ENCODE measurements around the gene B3GNT7. TPM values are rescaled to one million over a fixed set of nuclear protein-coding genes. Genes with fewer than 3 reads are reported as not detected.
A peak's percentile ranks its signal among the peaks of the same experiment; 100 is the strongest.

The B3GNT7 gene
- total RNA-seq, 1 donor from 2014 or later, result 5.6 TPM

DNA sequence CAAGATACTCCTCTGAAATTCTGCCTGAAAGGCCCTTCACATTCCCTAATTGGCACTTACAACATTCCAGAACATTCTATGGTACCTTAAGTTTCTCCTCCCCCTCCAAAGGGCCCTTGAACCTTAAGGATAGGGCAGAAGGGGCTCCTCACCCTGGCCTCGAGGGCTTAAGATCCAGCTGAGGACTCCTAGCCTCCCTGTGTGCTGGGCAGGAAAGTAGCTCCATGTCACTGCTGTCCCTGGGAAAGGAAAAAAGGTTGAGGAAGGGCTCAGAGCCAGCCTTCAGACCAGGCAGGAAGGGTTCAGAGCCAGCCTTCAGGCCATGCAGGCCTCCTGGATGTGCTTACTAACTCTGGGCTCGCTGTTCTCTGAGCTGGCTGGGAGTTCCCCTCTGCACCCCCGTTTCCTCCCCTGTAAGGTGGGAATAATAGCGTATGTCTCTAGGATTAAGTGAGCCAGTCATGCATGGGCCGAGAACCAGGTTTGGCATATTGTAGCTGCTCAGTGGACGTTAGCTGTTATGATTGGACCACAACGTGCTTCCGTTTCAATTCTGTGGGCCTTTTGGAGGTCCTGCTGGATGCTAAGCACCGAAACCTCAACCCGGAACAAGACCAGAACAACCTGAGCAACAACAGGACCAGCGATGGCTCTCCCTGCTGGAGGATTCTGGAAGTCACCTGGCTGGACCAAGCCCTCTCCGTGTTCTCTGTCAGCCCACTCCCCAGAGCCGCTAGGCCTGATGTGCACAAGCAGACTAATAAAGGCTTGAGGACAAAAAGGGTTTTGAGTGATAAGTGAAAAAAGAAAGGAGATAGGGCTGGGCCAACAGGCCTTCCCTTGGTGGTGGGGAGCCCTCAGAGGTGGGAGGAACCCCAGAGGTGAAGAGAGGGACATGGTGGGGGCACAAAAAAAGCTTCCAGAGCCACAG lies 1.0 kb upstream of the B3GNT7 start:
- H3K4me3 Mint-ChIP-seq, result peak overlapping the region; percentile 72
- peaks cover 15% of the 10 kb centered on the region for H3K4me1 Mint-ChIP-seq
- TF ChIP-seq, protein P1, sequence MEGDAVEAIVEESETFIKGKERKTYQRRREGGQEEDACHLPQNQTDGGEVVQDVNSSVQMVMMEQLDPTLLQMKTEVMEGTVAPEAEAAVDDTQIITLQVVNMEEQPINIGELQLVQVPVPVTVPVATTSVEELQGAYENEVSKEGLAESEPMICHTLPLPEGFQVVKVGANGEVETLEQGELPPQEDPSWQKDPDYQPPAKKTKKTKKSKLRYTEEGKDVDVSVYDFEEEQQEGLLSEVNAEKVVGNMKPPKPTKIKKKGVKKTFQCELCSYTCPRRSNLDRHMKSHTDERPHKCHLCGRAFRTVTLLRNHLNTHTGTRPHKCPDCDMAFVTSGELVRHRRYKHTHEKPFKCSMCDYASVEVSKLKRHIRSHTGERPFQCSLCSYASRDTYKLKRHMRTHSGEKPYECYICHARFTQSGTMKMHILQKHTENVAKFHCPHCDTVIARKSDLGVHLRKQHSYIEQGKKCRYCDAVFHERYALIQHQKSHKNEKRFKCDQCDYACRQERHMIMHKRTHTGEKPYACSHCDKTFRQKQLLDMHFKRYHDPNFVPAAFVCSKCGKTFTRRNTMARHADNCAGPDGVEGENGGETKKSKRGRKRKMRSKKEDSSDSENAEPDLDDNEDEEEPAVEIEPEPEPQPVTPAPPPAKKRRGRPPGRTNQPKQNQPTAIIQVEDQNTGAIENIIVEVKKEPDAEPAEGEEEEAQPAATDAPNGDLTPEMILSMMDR (IDR thresholded peaks at IDR 0.05; ENCODE audit: unreplicated experiment), result peak; percentile 26
- peaks cover 3% of the 10 kb centered on the region for H3K36me3 Mint-ChIP-seq
- DNase-seq (ENCODE audit: low spot score in 2 of 2, unreplicated experiment in 2 of 2), result no peak
- H3K9me3 Mint-ChIP-seq, result no peaks in the 10 kb centered on the region
- H3K27me3 Mint-ChIP-seq (ENCODE audit: low read depth), result peaks cover 22% of the 10 kb centered on the region
- H3K27ac Mint-ChIP-seq, result no peak overlapping the region

DNA sequence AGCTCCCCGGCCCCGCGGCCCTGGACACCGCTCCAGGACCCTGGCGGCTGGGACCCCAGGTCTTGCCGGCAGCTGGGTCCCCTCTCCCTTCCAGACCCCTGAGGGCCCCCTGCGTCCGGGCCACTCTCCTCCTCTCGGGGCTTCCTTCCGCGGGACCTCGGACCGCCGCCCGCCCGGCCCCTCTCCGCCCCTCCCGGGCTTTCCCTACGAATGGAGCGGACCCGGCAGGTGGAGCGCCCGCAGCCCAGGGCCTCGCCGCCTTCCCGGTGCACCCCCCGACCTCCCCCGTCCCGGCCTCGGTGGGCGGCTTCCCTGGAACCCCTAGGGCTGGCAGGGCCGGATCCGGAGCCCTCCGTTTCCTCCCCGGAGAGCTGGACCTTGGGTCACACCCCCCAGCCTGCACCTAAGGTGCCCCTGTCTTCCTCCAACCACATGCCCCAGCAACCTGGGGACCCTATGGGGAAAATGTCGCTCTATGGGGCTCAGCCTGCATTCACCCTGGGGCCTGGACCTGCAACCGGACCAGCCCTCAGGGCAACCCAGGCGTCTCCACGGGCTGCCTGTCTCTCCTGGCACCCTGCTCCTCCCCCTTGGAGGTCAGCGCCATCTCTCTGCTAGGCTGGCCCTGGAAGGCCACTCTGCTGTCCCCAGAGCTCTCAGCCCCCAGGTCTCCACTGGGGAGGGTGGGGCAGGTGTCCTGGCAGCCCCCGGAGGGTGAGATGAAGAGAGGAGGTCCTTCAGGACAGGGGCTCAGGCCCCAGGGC lies 730 bp downstream of the B3GNT7 start:
- no peak overlapping the region for H3K27ac Mint-ChIP-seq
- DNase-seq (ENCODE audit: low spot score in 2 of 2, unreplicated experiment in 2 of 2), result no peak
- peaks cover 25% of the 10 kb centered on the region for H3K4me1 Mint-ChIP-seq
- TF ChIP-seq, protein P1 (IDR thresholded peaks at IDR 0.05; ENCODE audit: unreplicated experiment), result no peak
- peaks cover 22% of the 10 kb centered on the region for H3K27me3 Mint-ChIP-seq (ENCODE audit: low read depth)
- no peaks in the 10 kb centered on the region for H3K9me3 Mint-ChIP-seq
- peaks cover 3% of the 10 kb centered on the region for H3K36me3 Mint-ChIP-seq
- H3K4me3 Mint-ChIP-seq, result peak overlapping the region; percentile 64

DNA sequence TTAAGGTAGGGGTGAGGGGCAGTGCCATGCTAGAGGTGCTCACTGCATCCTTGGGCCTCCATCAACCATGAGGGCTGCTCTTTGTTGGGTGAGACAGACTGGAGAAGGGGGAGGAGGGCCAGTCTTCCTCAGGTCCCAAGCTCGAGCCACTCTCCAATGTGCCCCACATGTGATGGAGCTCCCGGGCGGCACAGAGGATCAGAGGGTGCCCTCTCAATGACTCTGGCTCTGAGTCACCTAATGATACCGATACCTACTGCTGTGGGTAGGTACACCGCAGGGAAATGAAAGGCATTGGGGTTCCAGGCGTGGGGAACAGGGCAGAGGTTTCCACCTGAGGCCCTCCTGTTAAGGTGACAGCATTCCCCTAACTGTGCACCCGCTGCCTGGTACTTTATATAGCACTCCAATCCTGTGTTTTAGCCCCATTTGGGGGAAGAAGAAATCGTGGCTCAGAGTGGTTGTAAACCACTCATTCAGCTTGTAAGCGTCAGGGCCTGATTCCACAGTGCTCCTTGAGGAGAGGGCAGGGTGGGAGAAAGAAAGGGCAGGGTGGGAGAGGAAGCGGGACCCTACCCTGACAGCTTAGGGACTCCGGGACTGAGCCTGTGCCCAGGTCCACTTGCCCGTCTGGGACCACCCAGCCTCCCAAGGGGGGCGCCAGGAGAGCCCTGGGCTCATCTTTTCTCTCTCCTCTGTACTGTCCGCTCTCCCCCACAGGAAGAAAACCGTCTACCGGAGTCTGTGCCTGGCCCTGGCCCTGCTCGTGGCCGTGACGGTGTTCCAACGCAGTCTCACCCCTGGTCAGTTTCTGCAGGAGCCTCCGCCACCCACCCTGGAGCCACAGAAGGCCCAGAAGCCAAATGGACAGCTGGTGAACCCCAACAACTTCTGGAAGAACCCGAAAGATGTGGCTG lies 1.8 kb downstream of the B3GNT7 start:
- H3K27ac Mint-ChIP-seq, result no peak overlapping the region

DNA sequence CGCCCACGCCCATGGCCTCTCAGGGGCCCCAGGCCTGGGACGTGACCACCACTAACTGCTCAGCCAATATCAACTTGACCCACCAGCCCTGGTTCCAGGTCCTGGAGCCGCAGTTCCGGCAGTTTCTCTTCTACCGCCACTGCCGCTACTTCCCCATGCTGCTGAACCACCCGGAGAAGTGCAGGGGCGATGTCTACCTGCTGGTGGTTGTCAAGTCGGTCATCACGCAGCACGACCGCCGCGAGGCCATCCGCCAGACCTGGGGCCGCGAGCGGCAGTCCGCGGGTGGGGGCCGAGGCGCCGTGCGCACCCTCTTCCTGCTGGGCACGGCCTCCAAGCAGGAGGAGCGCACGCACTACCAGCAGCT lies 2.4 kb downstream of the B3GNT7 start:
- no peak overlapping the region for H3K27ac Mint-ChIP-seq
- H3K4me3 Mint-ChIP-seq, result no peak overlapping the region
- H3K4me1 Mint-ChIP-seq, result peaks cover 29% of the 10 kb centered on the region
- TF ChIP-seq, protein P1 (IDR thresholded peaks at IDR 0.05; ENCODE audit: unreplicated experiment), result no peak
- no peaks in the 10 kb centered on the region for H3K9me3 Mint-ChIP-seq
- H3K27me3 Mint-ChIP-seq (ENCODE audit: low read depth), result peaks cover 22% of the 10 kb centered on the region
- DNase-seq (ENCODE audit: low spot score in 2 of 2, unreplicated experiment in 2 of 2), result no peak
- peaks cover 4% of the 10 kb centered on the region for H3K36me3 Mint-ChIP-seq

More for the DNA sequence above, 1.8 kb downstream of the B3GNT7 start:
- Mint-ChIP-seq H3K27me3 (ENCODE audit: low read depth) (peaks cover 22% of the 10 kb centered on the region), H3K4me3 (peak overlapping the region; percentile 64), H3K9me3 (no peaks in the 10 kb centered on the region), H3K36me3 (peaks cover 4% of the 10 kb centered on the region), H3K4me1 (peaks cover 27% of the 10 kb centered on the region)
- DNase-seq (ENCODE audit: low spot score in 2 of 2, unreplicated experiment in 2 of 2), result no peak
- TF ChIP-seq, protein P1 (IDR thresholded peaks at IDR 0.05; ENCODE audit: unreplicated experiment), result no peak

DNA sequence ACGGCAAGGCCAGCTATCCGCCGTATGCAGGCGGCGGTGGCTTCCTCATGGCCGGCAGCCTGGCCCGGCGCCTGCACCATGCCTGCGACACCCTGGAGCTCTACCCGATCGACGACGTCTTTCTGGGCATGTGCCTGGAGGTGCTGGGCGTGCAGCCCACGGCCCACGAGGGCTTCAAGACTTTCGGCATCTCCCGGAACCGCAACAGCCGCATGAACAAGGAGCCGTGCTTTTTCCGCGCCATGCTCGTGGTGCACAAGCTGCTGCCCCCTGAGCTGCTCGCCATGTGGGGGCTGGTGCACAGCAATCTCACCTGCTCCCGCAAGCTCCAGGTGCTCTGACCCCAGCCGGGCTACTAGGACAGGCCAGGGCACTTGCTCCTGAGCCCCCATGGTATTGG lies 3.1 kb downstream of the B3GNT7 start:
- H3K9me3 Mint-ChIP-seq, result no peaks in the 10 kb centered on the region
- H3K27ac Mint-ChIP-seq, result no peak overlapping the region
- peaks cover 21% of the 10 kb centered on the region for H3K27me3 Mint-ChIP-seq (ENCODE audit: low read depth)
- peaks cover 4% of the 10 kb centered on the region for H3K36me3 Mint-ChIP-seq
- peaks cover 34% of the 10 kb centered on the region for H3K4me1 Mint-ChIP-seq
- DNase-seq (ENCODE audit: low spot score in 2 of 2, unreplicated experiment in 2 of 2), result no peak
- H3K4me3 Mint-ChIP-seq, result no peak overlapping the region
- TF ChIP-seq, protein P1 (IDR thresholded peaks at IDR 0.05; ENCODE audit: unreplicated experiment), result no peak

Data from mesothelial cell of epicardium (in vitro differentiated cells).